ENCODE measurements around the gene FCSK. TPM values are rescaled to one million over a fixed set of nuclear protein-coding genes. Genes with fewer than 3 reads are reported as not detected.

Gene FCSK
- total and polyA plus RNA-seq, 4 donors: 12.0 to 24.1 (median 14.2) TPM

- H3K27me3 ChIP-seq (ENCODE audit: control insufficient read depth in 3 of 3, insufficient read depth in 3 of 3, low read length in 2 of 3): no peaks in the 10 kb centered on the region
- 33 to 37% methylated on average over 4 of the region's 4 CpGs for WGBS, 2 donors
- ATAC-seq (ENCODE audit: insufficient read depth, low FRiP score) (no peak), DNase-seq (no peak)
- no peak for TF ChIP-seq CTCF (IDR thresholded peaks at IDR 0.05; ENCODE audit: control extremely low read depth, extremely low read depth)
- H3K36me3 ChIP-seq (ENCODE audit: control insufficient read depth in 4 of 4, insufficient read depth in 4 of 4, low read length in 4 of 4): peaks cover 0 to 5% (median 3%) of the 10 kb centered on the region in 4 donors
- H3K4me3 ChIP-seq: no peak overlapping the region
- peaks cover 32 to 53% (median 35%) of the 10 kb centered on the region in 5 donors for H3K4me1 ChIP-seq (ENCODE audit: control insufficient read depth in 5 of 5, insufficient read depth in 5 of 5, low read length in 5 of 5)
- peak overlapping the region in 1 of 2 donors; percentile 63 for H3K9ac ChIP-seq (ENCODE audit: insufficient read depth in 1 of 2, low read length in 2 of 2)
- H3K9me3 ChIP-seq (ENCODE audit: control insufficient read depth in 4 of 4, insufficient read depth in 3 of 4, low read length in 3 of 4): no peaks in the 10 kb centered on the region
- H3K27ac ChIP-seq (ENCODE audit: low read depth in 1 of 2, low read length in 1 of 2): peak overlapping the region; percentile 76 to 96
Observed at GRCh38 chr16:70427786-70428177, 26.6 kb upstream of the FCSK start.

- Histone ChIP-seq H3K9ac (ENCODE audit: insufficient read depth in 1 of 2, low read length in 2 of 2) (peak overlapping the region in 1 of 2 donors; percentile 37), H3K27me3 (ENCODE audit: control insufficient read depth in 3 of 3, insufficient read depth in 3 of 3, low read length in 2 of 3) (no peaks in the 10 kb centered on the region), H3K4me3 (no peak overlapping the region), H3K27ac (ENCODE audit: low read depth in 1 of 2, low read length in 1 of 2) (peak overlapping the region; percentile 76 to 96), H3K36me3 (ENCODE audit: control insufficient read depth in 4 of 4, insufficient read depth in 4 of 4, low read length in 4 of 4) (peaks cover 0 to 5% (median 3%) of the 10 kb centered on the region in 4 donors), H3K9me3 (ENCODE audit: control insufficient read depth in 4 of 4, insufficient read depth in 3 of 4, low read length in 3 of 4) (no peaks in the 10 kb centered on the region), H3K4me1 (ENCODE audit: control insufficient read depth in 5 of 5, insufficient read depth in 5 of 5, low read length in 5 of 5) (peaks cover 36 to 59% (median 40%) of the 10 kb centered on the region in 5 donors)
- DNase-seq (peak; percentile 97 to 99 (median 99)), ATAC-seq (ENCODE audit: insufficient read depth, low FRiP score) (peak; percentile 87)
- WGBS, 2 donors: 8 to 10% methylated on average over 9 of the region's 9 CpGs
- TF ChIP-seq CTCF (IDR thresholded peaks at IDR 0.05; ENCODE audit: control extremely low read depth, extremely low read depth): no peak
Observed at GRCh38 chr16:70428178-70428998, 26.0 kb upstream of the FCSK start.

- Histone ChIP-seq H3K27ac (ENCODE audit: low read depth in 1 of 2, low read length in 1 of 2) (peak overlapping the region; percentile 36 to 88), H3K4me1 (ENCODE audit: control insufficient read depth in 5 of 5, insufficient read depth in 5 of 5, low read length in 5 of 5) (peaks cover 44 to 76% (median 51%) of the 10 kb centered on the region in 5 donors), H3K9ac (ENCODE audit: insufficient read depth in 1 of 2, low read length in 2 of 2) (peak overlapping the region in 1 of 2 donors; percentile 3), H3K9me3 (ENCODE audit: control insufficient read depth in 4 of 4, insufficient read depth in 3 of 4, low read length in 3 of 4) (no peaks in the 10 kb centered on the region), H3K4me3 (no peak overlapping the region), H3K27me3 (ENCODE audit: control insufficient read depth in 3 of 3, insufficient read depth in 3 of 3, low read length in 2 of 3) (no peaks in the 10 kb centered on the region), H3K36me3 (ENCODE audit: control insufficient read depth in 4 of 4, insufficient read depth in 4 of 4, low read length in 4 of 4) (peaks cover 0 to 13% (median 5%) of the 10 kb centered on the region in 4 donors)
- TF ChIP-seq CTCF (IDR thresholded peaks at IDR 0.05; ENCODE audit: control extremely low read depth, extremely low read depth): no peak
- DNase-seq (peak in 2 of 3 donors; percentile 38 to 65), ATAC-seq (ENCODE audit: insufficient read depth, low FRiP score) (no peak)
- 61 to 67% methylated on average over 5 of the region's 5 CpGs for WGBS, 2 donors
Observed at GRCh38 chr16:70429888-70430666, 24.3 kb upstream of the FCSK start.
